Measurements from ENCODE around the gene TUBB1. TPM values are rescaled to one million over a fixed set of nuclear protein-coding genes. Genes with fewer than 3 reads are reported as not detected.

TUBB1 gene
- total RNA-seq, 2 donors from 2014 or later = not detected

GRCh38 chr20:58986968-58987517 lies 32.2 kb upstream of the TUBB1 start:
- WGBS, 2 experiments (ENCODE audit: insufficient coverage in 1 of 2, insufficient read length in 1 of 2) = 93 to 95% methylated on average over 7 to 8 of the region's 8 CpGs
- no peak overlapping the region for H3K4me3 ChIP-seq (ENCODE audit: low read length)
- no peak overlapping the region for H3K27ac Mint-ChIP-seq
- TF ChIP-seq, protein P1, sequence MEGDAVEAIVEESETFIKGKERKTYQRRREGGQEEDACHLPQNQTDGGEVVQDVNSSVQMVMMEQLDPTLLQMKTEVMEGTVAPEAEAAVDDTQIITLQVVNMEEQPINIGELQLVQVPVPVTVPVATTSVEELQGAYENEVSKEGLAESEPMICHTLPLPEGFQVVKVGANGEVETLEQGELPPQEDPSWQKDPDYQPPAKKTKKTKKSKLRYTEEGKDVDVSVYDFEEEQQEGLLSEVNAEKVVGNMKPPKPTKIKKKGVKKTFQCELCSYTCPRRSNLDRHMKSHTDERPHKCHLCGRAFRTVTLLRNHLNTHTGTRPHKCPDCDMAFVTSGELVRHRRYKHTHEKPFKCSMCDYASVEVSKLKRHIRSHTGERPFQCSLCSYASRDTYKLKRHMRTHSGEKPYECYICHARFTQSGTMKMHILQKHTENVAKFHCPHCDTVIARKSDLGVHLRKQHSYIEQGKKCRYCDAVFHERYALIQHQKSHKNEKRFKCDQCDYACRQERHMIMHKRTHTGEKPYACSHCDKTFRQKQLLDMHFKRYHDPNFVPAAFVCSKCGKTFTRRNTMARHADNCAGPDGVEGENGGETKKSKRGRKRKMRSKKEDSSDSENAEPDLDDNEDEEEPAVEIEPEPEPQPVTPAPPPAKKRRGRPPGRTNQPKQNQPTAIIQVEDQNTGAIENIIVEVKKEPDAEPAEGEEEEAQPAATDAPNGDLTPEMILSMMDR (conservative IDR thresholded peaks at IDR 0.05) = no peak
- H3K27me3 ChIP-seq (ENCODE audit: control insufficient read depth, insufficient read depth, low read length, poor library complexity, severe bottlenecking) = no peaks in the 10 kb centered on the region
- peak; percentile 14 for DNase-seq
- no peaks in the 10 kb centered on the region for H3K9me3 ChIP-seq (ENCODE audit: control insufficient read depth, low read length)
- H3K9me3 Mint-ChIP-seq = no peaks in the 10 kb centered on the region
- H3K36me3 ChIP-seq (ENCODE audit: control insufficient read depth, insufficient read depth, low read length) = peaks cover 66% of the 10 kb centered on the region
- no peak overlapping the region for H3K27ac ChIP-seq (ENCODE audit: low read depth, low read length)
- no peaks in the 10 kb centered on the region for H3K4me1 ChIP-seq (ENCODE audit: control insufficient read depth, insufficient read depth, low read length)
- no peak overlapping the region for H3K4me3 Mint-ChIP-seq
- peaks cover 23% of the 10 kb centered on the region for H3K4me1 Mint-ChIP-seq
- H3K9ac ChIP-seq (ENCODE audit: extremely low read depth, low read length, poor library complexity, severe bottlenecking) = no peak overlapping the region
- no peaks in the 10 kb centered on the region for H3K27me3 Mint-ChIP-seq (ENCODE audit: insufficient read depth)
- H3K36me3 Mint-ChIP-seq (ENCODE audit: low read depth) = peaks cover 62% of the 10 kb centered on the region

DNA sequence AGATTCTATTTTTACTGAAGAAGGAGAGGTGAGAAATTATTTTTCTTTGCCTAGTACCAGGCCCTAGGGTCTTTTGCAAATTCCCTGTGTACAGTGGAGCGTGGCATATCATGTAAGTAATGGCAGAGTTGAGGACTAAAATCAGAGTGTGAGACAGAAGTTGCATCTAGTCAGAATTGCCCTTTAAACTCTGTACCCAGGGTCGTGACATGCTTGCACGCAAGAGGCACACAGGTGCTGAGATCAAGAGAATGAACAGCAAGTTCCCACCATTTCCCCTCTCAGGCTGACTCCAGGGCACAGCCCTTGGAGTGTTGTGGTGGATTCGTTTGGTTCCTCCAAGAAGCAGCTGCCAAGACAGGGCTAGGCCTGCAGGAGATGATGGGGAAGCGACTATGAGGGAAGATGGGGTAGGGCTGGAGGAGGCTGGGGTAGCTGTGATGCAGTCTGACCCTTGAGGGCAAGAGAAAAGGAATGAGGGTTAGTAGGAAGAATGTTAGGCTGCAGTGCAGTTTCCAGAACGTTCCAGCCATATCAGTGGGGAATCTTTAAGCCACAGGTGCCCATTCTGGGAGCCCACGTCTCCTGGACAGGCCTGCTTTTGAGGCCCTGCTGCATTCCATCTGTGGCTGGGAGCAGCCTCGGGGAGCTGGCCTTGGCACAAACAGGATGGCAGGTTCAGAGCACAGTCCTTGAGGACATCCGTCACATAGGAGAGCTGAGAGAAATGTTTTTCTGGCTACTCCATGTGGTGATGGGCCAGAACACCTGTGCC lies 31.3 kb upstream of the TUBB1 start:
- DNase-seq = peak; percentile 12
- peaks cover 15% of the 10 kb centered on the region for H3K4me1 Mint-ChIP-seq
- Histone ChIP-seq H3K9ac (ENCODE audit: extremely low read depth, low read length, poor library complexity, severe bottlenecking) (no peak overlapping the region), H3K4me3 (ENCODE audit: low read length) (no peak overlapping the region), H3K27me3 (ENCODE audit: control insufficient read depth, insufficient read depth, low read length, poor library complexity, severe bottlenecking) (no peaks in the 10 kb centered on the region), H3K36me3 (ENCODE audit: control insufficient read depth, insufficient read depth, low read length) (peaks cover 76% of the 10 kb centered on the region), H3K27ac (ENCODE audit: low read depth, low read length) (no peak overlapping the region), H3K9me3 (ENCODE audit: control insufficient read depth, low read length) (no peaks in the 10 kb centered on the region), H3K4me1 (ENCODE audit: control insufficient read depth, insufficient read depth, low read length) (no peaks in the 10 kb centered on the region)
- TF ChIP-seq, protein P1 (conservative IDR thresholded peaks at IDR 0.05) = no peak
- WGBS, 2 experiments (ENCODE audit: insufficient coverage in 1 of 2, insufficient read length in 1 of 2) = 90 to 92% methylated on average over 8 to 9 of the region's 9 CpGs
- H3K27me3 Mint-ChIP-seq (ENCODE audit: insufficient read depth) = no peaks in the 10 kb centered on the region
- H3K36me3 Mint-ChIP-seq (ENCODE audit: low read depth) = peaks cover 66% of the 10 kb centered on the region
- no peak overlapping the region for H3K4me3 Mint-ChIP-seq
- H3K27ac Mint-ChIP-seq = peak overlapping the region; percentile 20
- no peaks in the 10 kb centered on the region for H3K9me3 Mint-ChIP-seq

GRCh38 chr20:58988565-58988882 lies 30.7 kb upstream of the TUBB1 start:
- Mint-ChIP-seq H3K4me1 (peaks cover 15% of the 10 kb centered on the region), H3K27me3 (ENCODE audit: insufficient read depth) (no peaks in the 10 kb centered on the region), H3K27ac (no peak overlapping the region), H3K9me3 (no peaks in the 10 kb centered on the region), H3K36me3 (ENCODE audit: low read depth) (peaks cover 72% of the 10 kb centered on the region), H3K4me3 (no peak overlapping the region)
- Histone ChIP-seq H3K36me3 (ENCODE audit: control insufficient read depth, insufficient read depth, low read length) (peaks cover 81% of the 10 kb centered on the region), H3K27me3 (ENCODE audit: control insufficient read depth, insufficient read depth, low read length, poor library complexity, severe bottlenecking) (no peaks in the 10 kb centered on the region), H3K9me3 (ENCODE audit: control insufficient read depth, low read length) (no peaks in the 10 kb centered on the region), H3K4me3 (ENCODE audit: low read length) (no peak overlapping the region), H3K9ac (ENCODE audit: extremely low read depth, low read length, poor library complexity, severe bottlenecking) (no peak overlapping the region), H3K27ac (ENCODE audit: low read depth, low read length) (no peak overlapping the region), H3K4me1 (ENCODE audit: control insufficient read depth, insufficient read depth, low read length) (no peaks in the 10 kb centered on the region)
- DNase-seq = peak; percentile 10
- 90 to 96% methylated on average over 5 to 6 of the region's 6 CpGs for WGBS, 2 experiments (ENCODE audit: insufficient coverage in 1 of 2, insufficient read length in 1 of 2)
- TF ChIP-seq, protein P1 (conservative IDR thresholded peaks at IDR 0.05) = no peak
